ENCODE data around the gene MS4A5. TPM values are rescaled to one million over a fixed set of nuclear protein-coding genes. Genes with fewer than 3 reads are reported as not detected.

Gene MS4A5
- total RNA-seq, 2 experiments from 2014 or later = not detected

Other genes with a start within 250 kb of the MS4A5 start
- not detected for gene MS4A6A, start 246.5 kb upstream of the MS4A5 start, total RNA-seq
- not detected for gene MS4A4E, start 186.4 kb upstream of the MS4A5 start, total RNA-seq
- not detected for gene MS4A4A, start 148.9 kb upstream of the MS4A5 start, total RNA-seq
- gene MS4A6E, start 102.3 kb upstream of the MS4A5 start, total RNA-seq = not detected
- gene MS4A7, start 51.0 kb upstream of the MS4A5 start, total RNA-seq = not detected
- not detected for gene MS4A14, start 33.1 kb upstream of the MS4A5 start, total RNA-seq
- gene MS4A1, start 26.3 kb downstream of the MS4A5 start, total RNA-seq = not detected
- gene MS4A12, start 63.2 kb downstream of the MS4A5 start, total RNA-seq = not detected
- gene MS4A13, start 85.8 kb downstream of the MS4A5 start, total RNA-seq = not detected

Measured in activated CD4-positive, alpha-beta memory T cell treated with anti-CD3 and anti-CD28 coated beads, Interleukin-2, amount 10 ng/mL, durations not matched to agents 7 days and 5 days (primary cell).